ENCODE results near the gene ZNF154.

The ZNF154 gene

GRCh38 chr19:57672466-57672865 lies 36.5 kb downstream of the ZNF154 start:
- DNase-seq = no peak

DNA sequence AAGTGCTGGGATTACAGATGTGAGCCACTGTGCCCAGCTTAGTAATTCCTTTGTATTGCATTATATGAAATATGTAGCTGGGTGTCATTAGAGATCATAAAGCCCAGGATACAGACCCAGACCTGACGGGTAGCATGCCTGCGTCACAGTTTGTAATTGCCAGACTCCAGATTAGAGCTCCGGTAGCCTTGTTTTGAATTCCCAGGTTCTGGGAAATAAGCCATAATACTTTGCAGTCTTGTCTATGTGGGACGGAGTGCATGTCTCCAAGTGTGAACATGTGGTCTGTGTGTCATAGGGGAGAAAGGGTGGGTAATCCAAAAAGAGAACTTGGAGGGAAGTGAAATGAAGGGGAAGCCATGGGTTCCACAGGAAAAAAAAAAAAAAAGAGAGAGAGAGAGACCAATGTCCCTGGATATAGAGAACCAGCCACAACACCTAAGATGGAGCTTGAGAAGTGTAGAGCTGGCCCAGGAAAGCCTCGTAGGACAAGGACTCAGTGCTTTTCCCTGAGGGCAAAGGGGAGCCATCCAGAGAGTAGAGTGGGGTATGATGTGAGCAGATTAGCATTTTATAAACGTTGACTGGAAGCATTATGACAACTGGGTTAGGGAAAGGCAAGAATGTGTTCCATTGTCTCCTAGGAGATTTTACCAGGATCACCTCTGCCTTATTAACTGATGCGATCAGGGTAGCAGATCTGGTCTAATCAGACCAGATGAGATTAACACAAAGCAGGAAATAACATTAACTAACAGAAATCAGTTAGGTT lies 37.7 kb downstream of the ZNF154 start:
- no peak for DNase-seq

DNA sequence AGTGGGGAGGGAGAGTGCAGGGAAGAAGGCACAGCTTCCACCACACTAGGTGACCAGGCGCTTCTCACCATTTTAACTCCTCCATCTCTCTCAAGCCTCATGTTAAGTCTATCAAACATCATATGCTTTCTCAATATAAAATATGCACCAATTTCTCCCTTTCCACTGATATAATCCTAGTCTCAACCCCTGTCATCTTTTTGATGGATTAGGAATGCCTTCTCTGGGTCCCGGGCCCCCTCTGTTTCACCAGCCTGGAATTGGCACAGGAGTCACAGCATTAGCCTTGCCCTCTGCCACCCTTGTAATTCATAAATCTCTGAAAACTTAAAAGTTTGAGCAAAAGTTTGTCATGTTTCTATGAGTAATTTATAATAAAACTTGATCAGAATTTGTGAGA lies 40.4 kb downstream of the ZNF154 start, which contains the start of gene ZSCAN4:
Gene ZSCAN4 (plus strand): TSS at position 301 of the 400 bp plus-strand sequence. CDS start 7,211 bp downstream, outside the sequence.
- no peak for DNase-seq

DNA sequence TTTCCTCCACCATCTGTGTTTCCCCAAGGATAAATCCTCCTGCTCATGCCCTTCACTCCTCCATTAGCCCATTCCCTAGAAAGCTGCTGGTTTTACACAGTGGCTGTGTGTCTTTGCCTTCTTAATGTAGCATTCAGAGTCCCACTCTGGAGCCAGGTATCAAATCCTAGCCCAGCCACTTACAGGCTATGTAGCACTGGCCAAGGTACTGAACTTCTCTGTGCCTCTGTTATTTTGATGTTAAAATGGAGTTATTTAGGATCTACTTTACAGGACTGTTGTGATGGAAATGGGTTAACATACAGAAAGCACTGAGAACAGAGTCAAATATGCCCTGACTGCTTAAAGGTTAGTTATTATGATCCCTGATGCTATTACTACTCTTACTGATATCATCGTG lies 41.8 kb downstream of the ZNF154 start:
- no peak for DNase-seq

- no peak for DNase-seq
These were observed 43.7 kb downstream of the ZNF154 start for GRCh38 chr19:57665261-57665806.

DNA sequence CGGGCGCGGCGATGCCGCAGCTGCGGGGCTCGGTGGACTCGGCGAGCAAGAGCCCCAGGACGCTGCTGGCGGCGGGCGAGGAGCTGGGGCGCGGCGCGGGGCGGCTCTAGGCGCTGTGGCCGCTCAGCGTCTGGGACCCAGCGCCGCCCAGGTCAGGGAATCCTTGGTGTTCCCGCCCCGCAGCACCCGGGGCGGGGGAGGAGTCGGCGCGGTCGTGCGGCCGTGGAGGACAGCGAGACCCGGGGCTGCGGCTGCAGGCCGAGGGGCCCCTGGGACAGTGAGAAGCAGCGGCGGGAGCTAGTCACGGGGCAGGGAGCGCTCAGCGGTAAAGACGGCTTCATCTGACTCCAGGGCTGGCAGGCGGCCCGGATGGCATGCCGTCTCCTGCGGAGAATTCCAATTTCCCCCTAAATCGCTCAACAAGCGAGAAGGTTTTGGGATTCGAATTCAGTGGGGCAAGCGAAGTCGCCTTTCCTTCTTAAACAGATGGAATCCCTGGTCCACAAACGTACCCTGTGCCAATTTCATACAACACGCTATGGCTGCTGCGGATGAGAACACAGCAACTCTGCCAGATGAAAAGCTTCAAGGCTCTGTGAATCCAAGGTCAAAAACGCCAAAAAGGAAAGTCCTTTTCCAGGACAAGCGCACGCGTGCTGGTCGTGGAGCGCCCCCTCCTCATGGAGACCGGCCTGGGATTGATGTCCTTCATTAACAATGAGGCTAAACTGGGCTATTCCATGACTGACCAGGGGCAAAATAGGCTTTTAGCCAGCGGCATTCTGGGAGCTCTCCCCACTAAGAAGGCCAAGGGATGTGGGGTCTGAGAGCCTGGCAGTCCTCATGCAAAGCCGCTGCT lies 44.5 kb downstream of the ZNF154 start:
- DNase-seq = peak in 2 of 3 donors; percentile 12 to 47

GRCh38 chr19:57656346-57656745 lies 52.7 kb downstream of the ZNF154 start:
- no peak for DNase-seq

DNA sequence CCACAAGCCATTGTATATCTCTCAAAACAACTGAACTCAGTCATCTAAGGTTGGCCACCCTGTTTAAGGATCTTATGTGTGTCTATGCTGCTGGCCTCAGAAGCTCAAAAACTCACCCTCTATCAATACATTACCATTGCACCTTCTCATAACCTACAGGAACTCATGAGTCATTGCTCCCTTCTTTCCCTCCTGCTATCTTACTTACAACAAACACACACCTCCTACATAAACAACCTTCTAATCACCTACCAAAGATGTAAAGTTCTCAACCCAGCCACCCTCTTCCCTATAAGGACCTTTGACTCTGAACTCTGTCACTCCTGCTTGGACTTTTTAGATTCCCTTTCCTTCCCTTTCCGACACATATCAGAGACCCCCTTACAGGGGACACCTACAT lies 53.6 kb downstream of the ZNF154 start:
- no peak for DNase-seq

- DNase-seq = no peak
These were observed 55.3 kb downstream of the ZNF154 start for GRCh38 chr19:57653689-57654088.

GRCh38 chr19:57651654-57651996 lies 57.4 kb downstream of the ZNF154 start:
- no peak for DNase-seq

DNA sequence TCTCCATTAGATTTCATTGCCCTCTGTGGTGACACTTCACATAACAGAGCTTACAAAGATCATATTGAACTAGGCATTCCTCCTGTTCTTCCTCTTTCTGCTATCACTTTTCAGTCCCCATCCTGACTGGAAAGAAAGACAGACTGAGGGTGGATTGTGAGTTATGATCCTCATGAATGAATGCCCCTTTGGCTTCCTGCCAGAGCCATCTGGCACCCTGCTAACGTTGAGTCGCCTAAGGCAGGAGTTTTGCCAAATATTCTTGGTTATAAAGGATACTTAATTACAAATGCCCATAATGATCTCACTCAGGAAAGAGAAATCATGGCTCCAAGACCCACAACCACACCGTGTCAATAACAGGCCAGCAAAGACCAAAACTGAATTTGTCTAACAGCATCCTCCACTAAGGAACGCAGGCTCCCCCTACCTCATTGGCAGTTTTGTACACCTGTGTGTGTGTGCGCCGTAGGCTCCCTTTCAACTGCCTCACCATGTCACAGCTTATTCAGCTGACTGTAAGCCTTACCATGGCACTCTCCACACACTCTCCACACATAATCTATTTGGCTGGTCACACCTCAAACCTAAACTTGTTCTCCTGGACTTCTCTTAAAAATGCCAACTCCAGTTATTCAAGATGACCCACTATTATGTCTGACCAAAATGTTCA lies 60.5 kb downstream of the ZNF154 start:
- DNase-seq = no peak

Measured in suppressor macrophage treated with lipopolysaccharide for 1 hour (primary cell).